NCI-H82 (cell line): Measurements from ENCODE around the gene BMF.

ENCODE experiments used
- DNase-seq: peaks from one replicate; lab custom pipeline; 2025; lab: John Stamatoyannopoulos, UW

BMF gene

GRCh38 chr15:40065166-40065565 is 43.5 kb downstream of the BMF start:
- no peak for DNase-seq

GRCh38 chr15:40064231-40064894 is 44.3 kb downstream of the BMF start:
- no peak for DNase-seq

- DNase-seq = no peak
These were observed 45.1 kb downstream of the BMF start for GRCh38 chr15:40063563-40064011.

GRCh38 chr15:40062816-40063562 is 45.7 kb downstream of the BMF start:
- no peak for DNase-seq

- no peak for DNase-seq
These were observed 47.3 kb downstream of the BMF start for GRCh38 chr15:40061212-40061901.

- DNase-seq = no peak
These were observed 48.3 kb downstream of the BMF start for GRCh38 chr15:40060236-40060961.

- DNase-seq = no peak
These were observed 48.9 kb downstream of the BMF start for GRCh38 chr15:40059821-40060220.

- no peak for DNase-seq
These were observed 50.1 kb downstream of the BMF start for GRCh38 chr15:40058476-40059140.

GRCh38 chr15:40055576-40056293 is 52.9 kb downstream of the BMF start:
- DNase-seq = no peak

GRCh38 chr15:40054855-40055575 is 53.7 kb downstream of the BMF start:
- DNase-seq = peak; percentile 18

GRCh38 chr15:40054605-40054854 is 54.1 kb downstream of the BMF start:
- DNase-seq = no peak

GRCh38 chr15:40053831-40054604 is 54.7 kb downstream of the BMF start:
- no peak for DNase-seq

GRCh38 chr15:40053079-40053830 is 55.4 kb downstream of the BMF start:
- DNase-seq = no peak

- no peak for DNase-seq
These were observed 56.1 kb downstream of the BMF start for GRCh38 chr15:40052604-40053003.

- no peak for DNase-seq
These were observed 56.9 kb downstream of the BMF start for GRCh38 chr15:40051616-40052415.

- DNase-seq = peak; percentile 37
These were observed 57.8 kb downstream of the BMF start for GRCh38 chr15:40050788-40051470.

GRCh38 chr15:40048926-40049475 is 59.7 kb downstream of the BMF start:
- no peak for DNase-seq
